Measurements from ENCODE around the gene NDUFB8.
A peak's percentile ranks its signal among the peaks of the same experiment; 100 is the strongest.
"Not testable (repeated sequence)": the region's sequence is repeated elsewhere in the genome, so short reads cannot be mapped to it uniquely, and the experiment has no call there.

The NDUFB8 gene

DNA sequence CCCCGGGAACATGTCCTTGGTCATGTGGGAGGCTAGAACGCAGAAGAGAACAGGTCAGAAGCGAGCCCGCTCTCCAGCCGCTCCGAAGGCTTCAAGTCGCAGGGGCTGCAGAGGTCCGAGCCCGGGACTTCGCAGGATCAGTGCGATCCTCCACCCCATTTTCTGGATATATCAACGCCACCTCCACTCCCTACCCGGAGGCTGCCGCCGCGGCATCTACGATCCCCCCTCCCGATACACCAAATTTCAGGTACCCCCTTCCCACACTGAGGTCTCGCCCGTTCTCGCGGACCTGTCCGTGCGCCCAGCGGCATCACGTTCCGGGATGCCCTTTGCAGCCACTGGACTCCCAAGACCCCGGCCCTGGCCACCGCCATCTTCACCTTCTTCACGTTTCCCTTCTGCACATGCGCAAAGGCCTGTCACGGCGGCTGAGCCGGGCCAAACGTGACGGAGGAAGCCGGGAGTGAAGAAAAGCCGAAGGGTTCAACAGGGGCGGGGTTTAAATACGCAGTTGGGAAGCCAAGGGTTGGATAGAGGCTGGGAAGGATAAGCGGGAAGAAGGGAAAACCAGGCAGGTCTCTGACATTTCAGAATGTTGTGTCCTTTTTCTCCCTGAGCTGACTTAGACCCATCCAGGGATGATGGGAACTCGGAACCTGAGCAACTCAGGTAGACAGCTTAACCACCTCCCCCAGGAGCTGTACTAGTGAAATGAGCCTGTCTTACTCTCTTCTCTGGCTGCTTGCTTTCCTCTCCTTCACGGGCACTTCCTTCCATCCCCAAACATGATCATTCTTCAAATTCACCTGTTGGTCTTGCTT is at the start of gene NDUFB8:
TSS of gene NDUFB8 (minus strand) at position 397 of the 824 bp plus-strand sequence. CDS start at position 377, 20 bp downstream.
- peak; percentile 86 for DNase-seq (ENCODE audit: low read depth, low spot score)

GRCh38 chr10:100576282-100576635 is 46.6 kb upstream of the NDUFB8 start:
- no peak for DNase-seq (ENCODE audit: low read depth, low spot score)

DNA sequence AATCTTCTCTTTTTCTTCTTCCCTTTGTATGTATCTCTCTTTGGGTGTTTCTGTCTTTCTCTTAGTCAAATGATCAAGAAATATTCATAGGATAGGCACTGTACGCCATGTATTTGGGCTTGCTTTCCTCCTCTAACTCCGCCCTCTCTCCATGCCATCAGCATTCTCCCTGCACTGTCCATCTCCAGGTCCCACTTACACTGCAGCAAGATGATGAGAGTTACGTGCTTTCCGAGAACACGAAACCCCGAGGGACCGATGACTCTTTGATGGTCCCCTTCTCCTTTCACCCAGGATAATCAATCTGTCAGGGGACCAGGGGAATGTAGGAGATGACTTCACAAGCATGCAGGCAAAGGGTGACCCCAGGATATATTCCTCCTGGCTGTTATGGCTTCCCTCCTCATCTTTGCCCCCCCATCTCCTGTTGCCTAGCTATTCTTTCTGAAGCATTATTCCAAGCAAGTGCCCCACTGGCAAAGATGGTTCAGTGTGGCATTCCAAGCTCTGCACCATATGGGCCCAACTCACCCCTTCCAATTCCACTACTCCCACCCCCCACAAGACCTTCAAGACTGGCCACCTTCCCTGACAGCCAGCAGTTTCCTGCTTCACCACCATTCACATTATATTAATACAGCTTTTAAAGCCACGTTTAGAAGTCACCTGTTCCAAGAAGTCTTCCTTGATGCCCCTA is 46.1 kb upstream of the NDUFB8 start:
- DNase-seq (ENCODE audit: low read depth, low spot score): no peak

- DNase-seq (ENCODE audit: low read depth, low spot score): not testable (repeated sequence)
Measured at GRCh38 chr10:100575146-100575545, 45.5 kb upstream of the NDUFB8 start.

DNA sequence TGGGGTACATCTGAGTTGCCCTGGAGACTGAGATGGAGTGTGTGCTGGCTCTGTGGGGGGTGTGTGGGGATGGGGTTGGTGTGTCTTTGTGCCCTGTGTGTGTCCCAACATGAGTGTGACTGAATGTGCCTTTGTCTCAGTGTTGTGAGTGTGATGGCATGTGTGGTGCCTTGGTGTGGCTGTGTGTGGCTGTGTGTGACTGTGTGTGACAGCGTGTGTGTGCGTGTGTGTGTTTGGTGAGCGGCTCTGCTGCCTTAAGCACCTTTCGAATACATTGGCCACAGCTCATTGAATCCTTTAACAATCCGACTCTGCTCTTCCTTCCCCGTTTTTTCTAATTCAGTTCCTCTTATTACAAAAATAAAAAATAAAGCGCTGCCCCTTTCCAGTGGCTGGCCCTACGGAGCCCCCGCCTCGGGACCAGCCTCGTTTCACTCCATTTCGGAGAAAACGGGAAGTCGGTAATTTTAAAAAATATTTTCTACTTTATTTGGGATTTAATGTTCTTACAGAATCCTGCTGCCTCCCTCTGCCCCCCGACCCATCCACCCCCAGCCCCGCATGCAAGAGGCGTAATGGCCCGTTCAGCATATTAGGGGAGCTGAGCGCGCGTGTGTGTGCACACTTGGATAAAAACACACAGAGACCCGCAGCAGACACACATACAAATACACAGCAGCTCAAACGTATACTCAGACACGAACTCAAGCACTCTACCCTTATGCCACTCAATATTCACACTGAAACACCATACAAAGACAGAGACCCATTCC is 41.6 kb upstream of the NDUFB8 start:
- no peak for DNase-seq (ENCODE audit: low read depth, low spot score)

DNA sequence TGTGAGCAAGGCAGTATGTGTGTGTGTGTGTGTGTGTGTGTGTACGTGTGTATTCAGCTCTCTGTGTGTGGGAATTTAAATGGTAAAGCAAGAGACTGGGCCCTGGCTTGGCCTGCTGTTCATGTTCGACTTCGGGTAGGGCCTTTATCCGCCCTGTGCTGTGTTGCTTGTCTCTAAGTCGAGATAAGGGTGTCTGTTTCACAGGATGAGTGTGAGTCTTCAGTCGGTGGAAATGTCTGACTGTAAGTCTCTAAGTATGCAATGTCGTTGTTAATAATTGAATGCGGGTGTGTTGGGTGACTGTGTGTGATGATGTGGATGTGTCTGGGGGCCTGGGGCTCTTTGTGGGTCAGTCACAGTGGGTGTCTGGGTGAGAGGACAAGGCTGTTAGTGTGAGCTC is 40.8 kb upstream of the NDUFB8 start:
- no peak for DNase-seq (ENCODE audit: low read depth, low spot score)

DNA sequence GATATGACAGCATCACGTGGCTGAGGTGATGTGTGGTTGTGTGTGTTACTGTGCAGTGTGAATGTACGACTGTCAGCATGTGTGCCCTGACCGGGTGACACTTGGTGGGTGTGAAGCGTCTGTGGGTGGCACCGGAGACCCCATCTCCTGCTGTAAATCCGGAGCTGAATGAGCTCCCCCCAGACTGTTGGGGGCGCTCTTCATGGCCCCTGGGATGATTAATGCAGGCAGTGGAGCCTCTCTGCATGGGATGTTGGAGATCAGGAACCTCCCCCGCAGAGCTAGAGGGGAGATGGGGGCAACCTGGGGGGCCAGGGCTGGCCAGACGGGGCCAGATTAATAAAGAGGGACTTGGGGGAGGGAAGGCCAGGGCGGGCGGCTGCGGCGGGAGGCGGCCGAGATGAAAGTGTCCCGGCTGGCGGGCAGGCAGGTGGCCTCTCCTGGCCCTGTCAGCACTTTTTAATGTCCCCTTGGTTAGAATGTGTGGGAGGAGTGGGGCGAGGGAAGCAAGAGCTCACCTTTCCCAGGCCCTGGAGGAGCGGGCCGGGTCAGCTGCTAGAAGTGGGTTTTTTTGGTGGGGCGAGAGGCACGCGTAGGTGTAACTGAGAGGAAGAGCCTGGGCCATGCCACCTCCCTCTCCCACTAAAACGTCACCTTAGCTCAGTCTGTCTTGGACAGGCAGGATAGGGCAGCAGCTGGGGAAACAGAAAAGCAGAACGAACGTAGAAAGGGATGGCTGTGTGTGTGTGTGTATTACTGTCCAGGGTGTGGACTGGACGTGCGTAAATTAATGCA is 40.2 kb upstream of the NDUFB8 start:
- DNase-seq (ENCODE audit: low read depth, low spot score): peak; percentile 19

- DNase-seq (ENCODE audit: low read depth, low spot score): no peak
Measured at GRCh38 chr10:100568912-100569311, 39.2 kb upstream of the NDUFB8 start.

DNA sequence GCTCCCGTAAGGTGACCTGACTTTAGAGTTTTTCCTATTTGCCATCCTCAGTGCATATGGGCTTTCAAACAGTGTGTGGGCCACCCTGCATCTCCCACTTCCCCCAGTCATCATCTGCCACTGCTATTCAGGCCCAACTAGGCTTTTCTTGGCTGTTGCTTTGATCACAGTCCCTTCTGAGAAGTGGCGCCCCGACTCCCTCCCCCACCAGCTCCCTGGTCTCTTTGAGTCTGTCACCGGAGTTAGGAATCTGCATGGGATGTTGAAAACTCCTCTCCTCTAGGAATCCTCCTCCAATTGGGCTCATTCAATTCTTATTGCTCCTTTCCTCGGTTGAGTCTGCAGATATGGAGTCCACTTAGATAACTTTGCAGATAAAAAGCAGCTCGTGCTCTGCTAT is 38.2 kb upstream of the NDUFB8 start:
- no peak for DNase-seq (ENCODE audit: low read depth, low spot score)

DNA sequence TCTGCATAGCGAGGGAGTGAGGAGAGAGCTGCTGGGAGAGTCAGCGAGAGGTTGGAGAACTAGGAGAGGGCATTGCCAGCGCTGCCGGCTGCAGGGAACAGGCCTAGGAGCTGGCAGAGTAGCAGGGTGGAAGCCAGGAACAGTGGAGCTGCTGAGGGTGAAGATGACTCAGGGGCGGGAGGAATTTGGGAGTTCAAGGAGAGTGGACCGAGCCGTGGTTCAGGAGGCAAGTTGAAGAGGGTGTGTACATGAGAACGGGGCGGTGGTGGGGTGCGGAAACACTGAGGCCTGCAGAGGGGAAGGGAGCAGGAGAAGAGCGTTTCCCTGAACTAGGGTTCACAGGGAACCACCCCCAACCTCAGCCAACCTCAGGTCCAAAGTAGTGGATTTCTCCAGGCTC is 37.6 kb upstream of the NDUFB8 start:
- no peak for DNase-seq (ENCODE audit: low read depth, low spot score)

DNA sequence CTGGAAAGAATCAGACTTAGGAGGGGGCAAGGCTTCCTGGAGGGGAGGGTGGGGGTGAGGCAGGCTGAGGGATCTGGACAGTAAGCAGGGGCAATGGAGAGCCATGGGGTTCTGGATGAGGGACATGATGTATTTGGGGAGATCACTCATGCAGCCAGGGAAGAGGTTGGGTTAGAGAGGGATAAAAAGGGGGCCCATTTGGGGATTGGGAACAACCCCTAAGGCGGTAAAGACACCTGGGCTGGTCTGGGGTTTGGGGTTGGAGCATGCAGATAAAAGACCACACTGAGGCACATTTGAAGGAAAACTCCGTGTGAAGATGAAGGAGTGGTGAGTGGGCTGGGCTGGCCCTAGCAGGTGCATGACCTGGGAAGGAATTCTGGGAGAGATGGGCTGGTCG is 36.9 kb upstream of the NDUFB8 start:
- DNase-seq (ENCODE audit: low read depth, low spot score): no peak

- no peak for DNase-seq (ENCODE audit: low read depth, low spot score)
Measured at GRCh38 chr10:100565206-100565985, 35.7 kb upstream of the NDUFB8 start.

DNA sequence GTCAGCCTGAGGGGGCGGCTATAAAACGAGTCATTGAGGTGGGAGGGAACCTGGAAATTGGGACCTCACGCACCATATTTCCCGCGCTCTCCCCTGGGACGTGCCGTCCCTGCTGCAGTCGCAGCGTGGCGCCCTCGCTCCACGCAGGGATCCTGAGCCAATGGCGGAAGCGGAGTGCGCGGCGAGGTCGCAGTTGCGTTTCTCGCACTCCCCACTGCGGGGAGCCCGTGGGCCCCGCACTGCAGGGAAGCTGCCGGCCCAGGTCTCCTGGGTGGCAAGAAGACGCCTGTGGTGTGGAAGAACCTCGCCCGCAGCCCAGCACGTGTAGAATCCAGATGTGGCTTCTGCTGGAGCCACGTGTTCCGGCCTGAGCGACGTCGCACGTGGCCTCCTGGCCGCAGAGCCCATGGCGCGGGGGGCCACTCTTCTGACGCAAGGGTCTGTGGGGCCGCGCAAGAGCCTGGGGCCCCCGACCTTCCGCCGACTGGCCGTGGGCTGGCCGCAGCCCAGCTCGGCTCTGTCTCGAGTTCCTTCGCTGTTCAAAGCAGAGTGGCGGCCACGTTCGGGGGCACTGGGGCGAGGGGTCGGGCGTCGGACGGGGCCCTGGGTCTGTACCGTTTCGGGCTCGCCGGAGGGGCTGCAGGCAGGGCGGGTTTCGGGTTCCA is 32.5 kb upstream of the NDUFB8 start:
- DNase-seq (ENCODE audit: low read depth, low spot score): peak; percentile 88

- DNase-seq (ENCODE audit: low read depth, low spot score): peak; percentile 66
Measured at GRCh38 chr10:100561005-100561404, 31.3 kb upstream of the NDUFB8 start.

GRCh38 chr10:100560248-100560647 is 30.6 kb upstream of the NDUFB8 start:
- DNase-seq (ENCODE audit: low read depth, low spot score): no peak

GRCh38 chr10:100554902-100555301 is 25.2 kb upstream of the NDUFB8 start:
- DNase-seq (ENCODE audit: low read depth, low spot score): no peak

GRCh38 chr10:100553929-100554328 is 24.3 kb upstream of the NDUFB8 start:
- no peak for DNase-seq (ENCODE audit: low read depth, low spot score)

DNA sequence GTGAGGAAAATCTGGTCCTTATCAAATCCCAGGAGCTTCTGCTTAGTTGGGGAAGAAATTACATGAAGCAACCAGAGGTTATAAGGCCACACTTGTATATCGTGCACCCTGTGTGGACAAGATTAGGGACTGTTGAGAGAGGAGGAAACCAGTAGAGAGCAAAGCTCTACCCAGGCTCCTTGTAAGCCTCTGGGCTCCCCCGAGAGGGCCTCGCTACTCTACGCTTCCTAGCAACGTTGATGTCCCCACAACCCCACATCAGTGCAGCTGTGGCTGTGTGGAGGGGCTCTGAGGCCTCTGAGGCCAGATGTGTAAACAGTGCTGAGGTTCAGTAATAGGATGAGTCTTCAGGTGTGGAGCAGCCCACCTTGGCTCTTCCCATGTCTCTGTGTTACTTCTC is 22.1 kb upstream of the NDUFB8 start:
- DNase-seq (ENCODE audit: low read depth, low spot score): no peak

DNA sequence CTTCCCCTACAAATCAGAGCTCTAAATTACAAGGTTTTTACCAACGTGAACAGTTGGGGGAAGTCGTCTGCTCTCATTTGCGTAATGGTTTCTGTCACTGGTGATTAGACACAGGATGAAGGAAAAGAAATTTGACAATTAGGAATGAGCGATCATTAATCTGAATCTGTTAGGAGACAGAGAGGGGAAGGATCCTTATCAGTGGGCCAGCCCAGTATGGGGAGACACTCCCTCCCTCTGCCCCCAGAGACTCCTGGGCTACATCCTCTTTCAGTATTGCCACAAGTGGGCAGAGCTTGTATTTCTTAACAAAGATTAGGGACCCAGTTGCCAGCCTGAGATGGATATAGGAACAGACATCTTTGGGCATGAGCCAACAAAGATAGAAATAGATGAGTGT is 21.5 kb upstream of the NDUFB8 start:
- no peak for DNase-seq (ENCODE audit: low read depth, low spot score)

DNA sequence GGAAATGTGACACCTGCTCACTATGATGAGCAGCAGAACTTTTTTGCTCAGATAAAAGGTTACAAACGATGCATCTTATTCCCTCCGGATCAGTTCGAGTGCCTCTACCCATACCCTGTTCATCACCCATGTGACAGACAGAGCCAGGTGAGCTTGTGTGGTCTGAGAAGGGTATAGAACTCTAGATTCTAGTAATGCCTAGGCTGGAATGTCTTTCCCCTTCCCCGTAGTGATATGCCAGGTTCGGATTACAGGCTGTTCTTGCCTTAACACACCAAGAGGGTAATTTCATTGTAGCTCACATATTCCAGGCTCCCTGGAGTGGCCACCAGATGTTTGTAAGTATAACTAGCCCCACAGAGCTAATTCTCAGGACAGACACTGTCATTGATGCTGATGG is 15.3 kb upstream of the NDUFB8 start:
- no peak for DNase-seq (ENCODE audit: low read depth, low spot score)

Data from ELF-1 (cell line).